Lung (tissue), 12 donors: ENCODE measurements around the gene TRIM50. TPM values are rescaled to one million over a fixed set of nuclear protein-coding genes. Genes with fewer than 3 reads are reported as not detected.
A peak's percentile ranks its signal among the peaks of the same experiment; 100 is the strongest.

ENCODE experiments used
- ATAC-seq: fragments of 200-7000 bp; cut with Tn5 transposase; one replicate; pipeline ENCODE4 v1.9.1; 2020; ENCODE audit warnings: moderate number of reproducible peaks; ENCODE audit not compliant: insufficient read depth, low FRiP score
- DNase-seq, 3 donors: peaks; one replicate each; pipeline ENCODE4 v3.0.0-alpha.2; 2013 to 2017
- H3K27ac ChIP-seq, 2 donors: one replicate each; pipeline ENCODE4 v1.5.1; 2013; ENCODE audit warnings: mild to moderate bottlenecking in 2 of 2, moderate library complexity in 2 of 2, control low read depth in 1 of 2, inconsistent platforms in 1 of 2, low read depth in 1 of 2, low read length in 1 of 2
- H3K27me3 ChIP-seq, 3 donors: one replicate each; pipeline ENCODE4 v1.5.1; 2013; ENCODE audit warnings: low read length in 2 of 3; ENCODE audit not compliant: control insufficient read depth in 3 of 3, insufficient read depth in 3 of 3
- H3K36me3 ChIP-seq, 4 donors: one replicate each; pipeline ENCODE4 v1.5.1; 2013; ENCODE audit warnings: low read length in 4 of 4, mild to moderate bottlenecking in 1 of 4, moderate library complexity in 1 of 4; ENCODE audit not compliant: control insufficient read depth in 4 of 4, insufficient read depth in 4 of 4
- H3K4me1 ChIP-seq, 5 donors: one replicate each; pipeline ENCODE4 v1.5.1; 2013; ENCODE audit warnings: low read length in 5 of 5, mild to moderate bottlenecking in 2 of 5, moderate library complexity in 1 of 5; ENCODE audit not compliant: control insufficient read depth in 5 of 5, insufficient read depth in 5 of 5
- H3K4me3 ChIP-seq: one replicate; pipeline ENCODE4 v1.5.1; 2013; ENCODE audit warnings: mild to moderate bottlenecking, control low read depth, moderate library complexity
- H3K9ac ChIP-seq, 2 donors: one replicate each; pipeline ENCODE4 v1.5.1; 2013; ENCODE audit warnings: low read length in 2 of 2, control low read depth in 1 of 2; ENCODE audit not compliant: insufficient read depth in 1 of 2
- H3K9me3 ChIP-seq, 4 donors: one replicate each; pipeline ENCODE4 v1.5.1; 2013; ENCODE audit warnings: low read length in 3 of 4, mild to moderate bottlenecking in 1 of 4, moderate library complexity in 1 of 4; ENCODE audit not compliant: control insufficient read depth in 4 of 4, insufficient read depth in 3 of 4
- CTCF ChIP-seq: IDR thresholded peaks from 2 replicates; pipeline ENCODE4 v1.5.1; 2012; ENCODE audit warnings: mild to moderate bottlenecking; ENCODE audit errors: control extremely low read depth, extremely low read depth
- whole genome bisulfite sequencing, 2 donors: extraction: QIAGEN DNeasy Blood & Tissue Kit; methylation state at CpG; one replicate each; pipeline ENCODE4 v1.1.7; 2013; 5-methylcytosine and 5-hydroxymethylcytosine counted together
- polyA plus RNA-seq, 2 donors: library from polyadenylated mRNA; stranded (reverse); fragments of 200-250 nt; gene quantifications; one replicate each; pipeline ENCODE4 v1.2.1, GENCODE V29; 2013
- total RNA-seq, 2 donors: library from RNA; depleted of rRNA in 1 of 2; stranded (reverse); fragments of >200 nt in 1 of 2; gene quantifications; one replicate each; pipeline ENCODE4 v1.2.1, GENCODE V29; 2014 to 2021
- donor health status: control.
- donor health status: control.
- donor health status: Bipolar disorder and iron deficiency.
- donor health status: healthy.
- donor health status: DM: yes; HTN: yes; CAD: no.

TRIM50 gene
- total and polyA plus RNA-seq, 4 donors, result 0.02 to 0.34 (median 0.08) TPM; not detected in 1

- 42 to 65% methylated on average over 8 of the region's 8 CpGs for WGBS, 2 donors
- H3K4me3 ChIP-seq, result no peak overlapping the region
- TF ChIP-seq CTCF, result peak; percentile 11
- ATAC-seq (no peak), DNase-seq (peak; percentile 67 to 88 (median 84))
- peaks cover 0 to 4% (median 0%) of the 10 kb centered on the region in 5 donors for H3K4me1 ChIP-seq
- no peak overlapping the region for H3K27ac ChIP-seq
- H3K9ac ChIP-seq, result no peak overlapping the region
- no peaks in the 10 kb centered on the region for H3K9me3 ChIP-seq
- H3K36me3 ChIP-seq, result no peaks in the 10 kb centered on the region
- H3K27me3 ChIP-seq, result no peaks in the 10 kb centered on the region
Measured at GRCh38 chr7:73342645-73343044, 14.8 kb upstream of the TRIM50 start.

GRCh38 chr7:73341877-73342276, 14.0 kb upstream of the TRIM50 start:
- peaks cover 0 to 4% (median 0%) of the 10 kb centered on the region in 5 donors for H3K4me1 ChIP-seq
- no peak overlapping the region for H3K9ac ChIP-seq
- no peak for TF ChIP-seq CTCF
- DNase-seq (no peak), ATAC-seq (no peak)
- H3K36me3 ChIP-seq, result no peaks in the 10 kb centered on the region
- H3K27ac ChIP-seq, result no peak overlapping the region
- no peak overlapping the region for H3K4me3 ChIP-seq
- no peaks in the 10 kb centered on the region for H3K9me3 ChIP-seq
- WGBS, 2 donors, result 63 to 65% methylated on average over 8 of the region's 8 CpGs
- no peaks in the 10 kb centered on the region for H3K27me3 ChIP-seq

- H3K27me3 ChIP-seq, result no peaks in the 10 kb centered on the region
- H3K27ac ChIP-seq, result no peak overlapping the region
- H3K4me1 ChIP-seq, result peaks cover 0 to 4% (median 0%) of the 10 kb centered on the region in 5 donors
- no peak for TF ChIP-seq CTCF
- no peak overlapping the region for H3K9ac ChIP-seq
- H3K9me3 ChIP-seq, result no peaks in the 10 kb centered on the region
- DNase-seq (no peak), ATAC-seq (no peak)
- WGBS, 2 donors, result 80 to 89% methylated on average over 7 of the region's 7 CpGs
- H3K36me3 ChIP-seq, result no peaks in the 10 kb centered on the region
- H3K4me3 ChIP-seq, result no peak overlapping the region
Measured at GRCh38 chr7:73340514-73340913, 12.6 kb upstream of the TRIM50 start.

GRCh38 chr7:73338321-73338720, 10.4 kb upstream of the TRIM50 start:
- H3K9me3 ChIP-seq, result no peaks in the 10 kb centered on the region
- H3K27me3 ChIP-seq, result no peaks in the 10 kb centered on the region
- no peak for TF ChIP-seq CTCF
- H3K36me3 ChIP-seq, result no peaks in the 10 kb centered on the region
- peak; percentile 43 to 88 (median 75) for DNase-seq
- 73 to 75% methylated on average over 10 of the region's 10 CpGs for WGBS, 2 donors
- H3K4me3 ChIP-seq, result no peak overlapping the region
- ATAC-seq, result no peak
- peaks cover 0 to 4% (median 0%) of the 10 kb centered on the region in 5 donors for H3K4me1 ChIP-seq
- H3K27ac ChIP-seq, result no peak overlapping the region
- H3K9ac ChIP-seq, result no peak overlapping the region
